RWPE1 (cell line): ENCODE data around the gene GPC6.

Experiments used
- CTCF ChIA-PET: fragments of 350-600 bp; sonication (Branson Sonifier 250); formaldehyde crosslinking; extraction: SDS; loops from one replicate; lab custom pipeline; 2021; lab: Yijun Ruan, JAX
- POLR2A ChIA-PET: fragments of 400-600 bp; formaldehyde crosslinking; extraction: SDS; loops from one replicate; lab custom pipeline; 2020; ENCODE audit warnings: antibody characterized with exemption; ENCODE audit not compliant: low non-redundant PET; lab: Yijun Ruan, JAX
- DNase-seq: peaks from one replicate; pipeline ENCODE4 v3.0.0; 2012; ENCODE audit warnings: low spot score
- H3K27ac ChIP-seq: fragments of 450-650 bp; 2 replicates; pipeline ENCODE4 v1.5.1; 2017
- TF ChIP-seq, protein P1 (sequence below): fragments of 450-650 bp; conservative IDR thresholded peaks from 2 replicates; pipeline ENCODE4 v1.5.1; 2017; ENCODE audit warnings: low read depth, mild to moderate bottlenecking

The GPC6 gene

DNA sequence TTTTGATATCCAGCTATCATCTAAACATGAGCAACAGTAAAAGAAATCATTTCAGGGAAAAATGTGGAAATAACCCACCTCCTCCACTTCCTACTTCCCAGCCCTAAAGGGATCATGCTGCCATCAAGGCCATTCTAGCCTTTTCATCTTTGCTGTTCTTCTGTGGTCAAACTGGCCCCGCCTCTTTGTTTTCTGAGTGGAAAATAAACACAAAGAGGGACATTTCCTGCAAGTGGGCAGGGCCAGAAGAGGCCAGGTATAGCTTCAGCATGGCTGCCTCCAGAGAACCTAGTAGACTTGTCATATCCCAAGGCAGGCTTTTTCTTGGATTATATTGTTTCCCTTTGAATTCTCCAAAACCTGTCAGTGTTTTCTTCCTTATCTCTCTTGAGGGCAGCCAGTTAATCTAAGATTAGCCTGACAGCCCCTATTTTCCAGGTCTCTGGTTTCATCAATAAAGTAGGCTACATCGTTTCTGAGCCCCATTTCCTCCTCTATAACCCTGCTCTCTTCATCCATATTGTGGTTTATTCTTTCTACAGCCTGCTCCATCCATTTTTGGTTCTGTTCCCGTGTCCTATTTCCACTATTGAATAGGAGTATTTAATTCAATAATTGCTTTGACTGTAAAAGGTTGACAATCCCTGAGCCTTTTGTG is 117.6 kb downstream of the GPC6 start:
- H3K27ac ChIP-seq: no peak overlapping the region
- POLR2A ChIA-PET: no interaction called here
- TF ChIP-seq, protein P1, sequence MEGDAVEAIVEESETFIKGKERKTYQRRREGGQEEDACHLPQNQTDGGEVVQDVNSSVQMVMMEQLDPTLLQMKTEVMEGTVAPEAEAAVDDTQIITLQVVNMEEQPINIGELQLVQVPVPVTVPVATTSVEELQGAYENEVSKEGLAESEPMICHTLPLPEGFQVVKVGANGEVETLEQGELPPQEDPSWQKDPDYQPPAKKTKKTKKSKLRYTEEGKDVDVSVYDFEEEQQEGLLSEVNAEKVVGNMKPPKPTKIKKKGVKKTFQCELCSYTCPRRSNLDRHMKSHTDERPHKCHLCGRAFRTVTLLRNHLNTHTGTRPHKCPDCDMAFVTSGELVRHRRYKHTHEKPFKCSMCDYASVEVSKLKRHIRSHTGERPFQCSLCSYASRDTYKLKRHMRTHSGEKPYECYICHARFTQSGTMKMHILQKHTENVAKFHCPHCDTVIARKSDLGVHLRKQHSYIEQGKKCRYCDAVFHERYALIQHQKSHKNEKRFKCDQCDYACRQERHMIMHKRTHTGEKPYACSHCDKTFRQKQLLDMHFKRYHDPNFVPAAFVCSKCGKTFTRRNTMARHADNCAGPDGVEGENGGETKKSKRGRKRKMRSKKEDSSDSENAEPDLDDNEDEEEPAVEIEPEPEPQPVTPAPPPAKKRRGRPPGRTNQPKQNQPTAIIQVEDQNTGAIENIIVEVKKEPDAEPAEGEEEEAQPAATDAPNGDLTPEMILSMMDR: no peak
- CTCF ChIA-PET: no interaction called here
- no peak for DNase-seq

DNA sequence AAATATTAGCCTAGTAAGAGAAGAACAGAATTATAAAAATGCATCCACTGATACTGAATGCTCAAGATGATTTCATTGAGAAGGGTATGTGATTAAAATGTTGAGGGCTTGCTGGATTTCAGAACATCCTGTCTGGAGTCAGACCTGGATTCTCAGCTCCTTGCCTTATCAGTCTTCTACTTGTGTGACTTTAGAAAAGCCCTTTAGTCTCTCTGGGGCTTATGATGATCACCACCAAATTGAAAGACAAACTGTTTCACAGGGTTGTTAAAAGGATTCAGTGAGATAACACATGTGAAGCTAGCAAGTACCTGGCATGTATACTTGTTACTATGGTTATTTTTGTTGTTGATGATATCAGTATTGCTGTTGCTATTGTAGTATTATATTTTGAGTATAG is 118.4 kb downstream of the GPC6 start:
- POLR2A ChIA-PET: no interaction called here
- H3K27ac ChIP-seq: no peak overlapping the region
- no peak for DNase-seq
- CTCF ChIA-PET: no interaction called here
- TF ChIP-seq, protein P1: no peak

DNA sequence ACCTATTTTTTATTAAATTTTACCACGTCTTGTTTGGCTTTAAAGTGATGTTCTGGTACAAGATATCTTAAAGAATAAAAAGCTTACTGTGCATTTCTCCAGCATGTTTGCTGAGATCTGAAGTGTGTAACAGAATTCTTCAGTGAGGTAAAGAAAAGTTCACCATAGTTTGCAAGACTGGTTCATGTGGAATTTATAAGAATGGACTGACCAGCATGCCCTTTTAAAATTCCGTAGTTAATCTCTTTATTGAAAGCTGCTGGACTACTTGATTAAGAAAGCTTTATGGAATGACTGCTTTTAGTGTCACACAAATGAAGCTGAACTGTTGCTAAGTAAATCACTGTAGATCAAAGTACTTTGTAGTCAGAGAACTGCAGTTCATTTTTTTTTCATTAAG is 119.2 kb downstream of the GPC6 start:
- TF ChIP-seq, protein P1: no peak
- no peak for DNase-seq
- CTCF ChIA-PET: no interaction called here
- H3K27ac ChIP-seq: no peak overlapping the region
- POLR2A ChIA-PET: no interaction called here

DNA sequence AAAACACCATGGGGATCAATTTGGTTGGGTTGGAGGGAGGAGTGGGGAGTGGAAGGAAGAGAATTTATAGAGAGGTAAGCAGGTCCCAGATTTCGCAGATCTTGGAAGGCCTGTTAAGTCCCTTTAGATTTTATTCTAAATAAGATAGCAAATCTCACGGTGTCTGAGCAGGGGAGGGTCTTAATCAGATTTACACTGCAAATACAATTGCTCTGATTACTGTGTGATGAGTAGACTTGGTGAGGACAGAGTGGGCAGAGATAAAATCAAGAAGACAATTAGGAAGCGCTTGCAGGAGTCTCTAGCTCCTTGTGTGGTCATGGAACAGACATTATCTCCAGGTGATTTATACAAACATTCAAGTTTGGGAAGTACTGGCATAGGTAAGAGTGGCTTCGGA is 126.0 kb downstream of the GPC6 start:
- TF ChIP-seq, protein P1: no peak
- no peak for DNase-seq
- CTCF ChIA-PET: no interaction called here
- POLR2A ChIA-PET: no interaction called here
- H3K27ac ChIP-seq: no peak overlapping the region

DNA sequence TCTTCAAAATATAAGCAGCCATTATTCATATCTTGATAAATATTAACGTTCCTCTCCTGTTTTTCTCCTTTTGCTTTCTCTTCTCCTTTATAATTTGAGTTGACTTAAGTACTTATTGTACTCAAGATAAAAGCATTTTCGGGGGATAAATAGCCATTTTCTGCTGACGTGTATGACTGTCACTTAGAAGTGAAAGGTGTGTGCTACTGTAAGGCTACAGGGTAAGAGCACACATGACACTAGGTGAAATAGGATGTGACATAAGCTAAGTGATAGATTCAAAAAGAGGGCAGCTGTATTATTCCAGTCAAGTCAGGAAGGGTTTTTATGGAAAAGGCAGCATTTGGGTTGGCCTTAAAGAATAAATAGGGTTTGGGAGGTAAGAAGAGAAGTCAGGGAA is 128.5 kb downstream of the GPC6 start:
- CTCF ChIA-PET: interaction anchor here (0.6 kb wide), 1 partner anchor 37 kb away, joined by 3 read pairs; no protein-coding TSS in a partner anchor
- DNase-seq: no peak
- H3K27ac ChIP-seq: no peak overlapping the region
- TF ChIP-seq, protein P1: no peak
- POLR2A ChIA-PET: no interaction called here

DNA sequence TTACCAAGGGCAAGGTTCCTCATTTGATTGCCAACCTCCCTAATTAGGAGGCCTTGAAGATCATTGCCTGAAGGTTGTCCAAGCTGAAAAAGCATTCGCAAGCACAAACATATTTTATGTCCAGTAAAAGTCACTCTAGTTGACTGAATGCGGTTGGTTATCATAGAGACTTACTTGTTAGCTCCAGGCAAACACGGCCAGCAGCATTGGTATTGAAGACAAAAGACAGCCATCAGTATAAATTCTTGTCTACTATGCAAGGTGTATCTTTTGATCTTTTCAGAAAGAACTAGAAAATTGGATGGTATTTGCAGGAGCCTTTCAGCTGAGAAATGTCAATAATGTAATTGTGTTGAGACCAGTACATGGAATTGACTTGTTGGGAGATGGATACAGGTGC is 129.9 kb downstream of the GPC6 start:
- CTCF ChIA-PET: no interaction called here
- no peak overlapping the region for H3K27ac ChIP-seq
- TF ChIP-seq, protein P1: no peak
- POLR2A ChIA-PET: no interaction called here
- no peak for DNase-seq
